Cortex of kidney (tissue), 1 donor: ENCODE measurements around the gene POC5.
"Not testable (repeated sequence)": the region's sequence is repeated elsewhere in the genome, so short reads cannot be mapped to it uniquely, and the experiment has no call there.

Experiments used
- DNase-seq: peaks from one replicate; lab custom pipeline; 2025; lab: John Stamatoyannopoulos, UW

Gene POC5

DNA sequence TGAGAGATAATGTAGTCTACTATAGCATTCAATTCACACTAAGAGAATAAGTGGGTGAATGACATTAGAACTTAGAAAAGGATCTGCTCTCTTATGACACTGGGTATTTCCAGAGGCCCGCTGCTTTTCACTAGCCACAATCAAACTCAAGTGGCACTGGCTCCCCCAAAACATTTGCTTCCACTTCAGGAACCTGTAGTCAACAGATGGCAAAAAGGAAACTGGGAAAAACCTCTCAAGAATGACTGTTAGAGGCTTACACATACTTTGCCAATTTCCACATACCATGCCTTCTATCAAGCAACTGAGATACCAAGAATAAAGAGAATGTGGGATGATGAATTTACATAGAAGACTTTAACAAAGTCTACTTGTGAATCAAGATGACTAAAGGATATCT is 11.2 kb downstream of the POC5 start:
- DNase-seq = no peak

DNA sequence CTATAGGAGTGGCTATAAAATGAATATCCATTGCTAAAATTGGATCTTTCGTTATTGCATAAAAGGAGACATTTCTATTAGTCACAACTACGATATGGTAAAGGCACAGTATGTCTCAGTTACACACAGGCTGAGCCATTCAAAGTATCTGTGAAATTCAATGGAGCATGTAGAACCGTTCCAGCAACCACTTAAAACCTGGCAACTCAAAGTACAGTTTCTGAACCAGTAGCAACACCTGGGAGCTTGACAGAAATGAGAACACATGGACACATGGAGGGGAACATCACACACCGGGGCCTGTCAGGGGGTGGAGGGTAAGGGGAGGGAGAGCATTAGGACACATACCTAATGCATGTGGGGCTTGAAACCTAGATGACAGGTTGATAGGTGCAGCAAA is 15.4 kb downstream of the POC5 start:
- no peak for DNase-seq

DNA sequence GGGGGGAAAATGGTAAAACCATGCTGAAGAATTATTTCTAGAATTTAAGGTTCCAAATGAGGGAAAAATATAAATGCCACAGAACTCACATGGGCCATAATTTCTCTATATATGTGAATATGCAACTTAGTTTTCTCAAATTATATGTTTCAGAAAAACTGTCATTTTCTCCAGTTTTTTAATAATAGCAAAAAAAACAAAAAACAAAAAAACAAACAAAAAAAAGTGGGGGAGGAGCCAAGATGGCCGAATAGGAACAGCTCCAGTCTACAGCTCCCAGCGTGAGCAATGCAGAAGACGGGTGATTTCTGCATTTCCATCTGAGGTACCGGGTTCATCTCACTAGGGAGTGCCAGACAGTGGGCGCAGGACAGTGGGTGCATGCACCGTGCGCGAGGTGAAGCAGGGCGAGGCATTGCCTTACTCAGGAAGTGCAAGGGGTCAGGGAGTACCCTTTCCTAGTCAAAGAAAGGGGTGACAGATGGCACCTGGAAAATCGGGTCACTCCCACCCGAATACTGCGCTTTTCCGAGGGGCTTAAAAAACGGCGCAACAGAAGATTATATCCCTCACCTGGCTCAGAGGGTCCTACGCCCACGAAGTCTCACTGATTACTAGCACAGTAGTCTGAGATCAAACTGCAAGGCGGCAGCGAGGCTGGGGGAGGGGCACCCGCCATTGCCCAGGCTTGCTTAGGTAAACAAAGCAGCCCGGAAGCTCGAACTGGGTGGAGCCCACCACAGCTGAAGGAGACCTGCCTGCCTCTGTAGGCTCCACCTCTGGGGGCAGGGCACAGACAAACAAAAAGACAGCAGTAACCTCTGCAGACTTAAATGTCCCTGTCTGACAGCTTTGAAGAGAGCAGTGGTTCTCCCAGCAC is 21.5 kb downstream of the POC5 start:
- not testable (repeated sequence) for DNase-seq

DNA sequence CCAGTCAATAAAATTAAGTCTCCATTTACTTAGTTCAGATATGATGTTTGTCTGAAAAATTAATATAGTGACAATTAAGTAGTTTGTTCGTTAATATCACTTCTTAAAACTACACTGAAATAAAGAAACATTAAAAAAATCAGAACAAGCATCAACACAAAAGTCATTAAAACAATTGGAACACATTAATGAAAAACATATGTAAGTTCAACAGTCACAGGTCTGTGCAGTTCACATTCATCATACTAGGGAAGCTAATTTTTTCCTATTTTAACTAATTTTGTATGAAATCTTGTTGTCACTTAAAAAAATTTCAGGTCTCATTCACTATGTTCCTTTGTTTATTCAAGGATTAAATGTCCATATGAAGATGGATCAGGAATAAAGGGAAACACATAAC is 22.5 kb downstream of the POC5 start:
- no peak for DNase-seq

DNA sequence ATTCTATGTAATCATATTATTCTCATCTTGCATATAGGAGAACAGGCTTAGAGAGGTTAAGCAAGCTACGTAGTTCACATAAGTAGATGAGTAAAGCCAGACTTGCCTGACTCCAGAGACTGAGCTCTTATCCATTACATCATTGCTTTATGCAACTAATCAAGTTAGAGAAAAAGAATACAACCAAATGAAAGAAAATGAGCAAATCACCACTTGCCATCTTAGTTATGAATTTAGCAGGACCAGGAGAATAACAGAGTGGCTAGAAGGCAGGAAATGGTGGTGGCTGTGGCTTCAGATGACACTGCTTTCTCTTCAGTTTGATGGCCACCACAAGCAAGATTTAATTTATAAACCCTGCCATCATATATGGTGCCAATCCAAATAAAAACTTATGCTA is 26.6 kb downstream of the POC5 start:
- DNase-seq = no peak

DNA sequence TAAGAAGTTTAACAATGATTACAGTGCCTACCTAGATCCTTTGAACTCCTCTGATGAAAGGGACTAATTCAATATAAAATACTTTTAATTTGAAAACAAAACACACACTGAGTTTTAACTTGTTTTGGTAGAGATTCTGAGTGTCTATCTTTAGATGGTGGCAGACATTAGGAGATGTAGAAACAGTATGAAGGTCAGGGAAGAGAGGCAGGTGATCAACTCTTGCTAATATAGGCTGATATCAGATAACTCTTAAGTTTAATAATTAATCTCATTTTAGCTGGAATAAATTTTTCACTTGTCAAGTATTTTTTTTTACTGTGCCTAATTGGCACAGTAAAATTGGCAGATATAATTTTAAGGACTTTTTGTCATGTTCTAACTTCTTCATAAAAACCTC is 30.8 kb downstream of the POC5 start:
- no peak for DNase-seq

DNA sequence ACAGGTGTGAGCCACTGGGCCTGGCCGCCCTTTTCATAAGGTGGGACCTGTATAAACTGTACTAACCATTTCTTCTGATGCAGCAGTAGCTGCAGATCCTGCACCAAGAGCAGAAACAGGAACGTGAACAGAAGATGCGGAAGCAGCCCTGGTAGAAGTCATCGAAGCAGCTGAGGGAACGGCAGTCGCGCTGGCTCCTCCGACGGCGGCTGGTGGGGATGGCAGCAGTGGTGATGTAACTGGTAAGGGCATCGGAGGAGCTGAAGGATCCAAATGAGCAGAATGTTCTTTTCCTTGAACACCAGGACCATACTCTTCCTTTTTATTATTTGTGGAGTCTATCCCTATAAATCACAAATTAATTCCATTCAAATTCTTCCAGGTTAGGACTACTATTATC is 32.1 kb downstream of the POC5 start:
- DNase-seq = no peak

DNA sequence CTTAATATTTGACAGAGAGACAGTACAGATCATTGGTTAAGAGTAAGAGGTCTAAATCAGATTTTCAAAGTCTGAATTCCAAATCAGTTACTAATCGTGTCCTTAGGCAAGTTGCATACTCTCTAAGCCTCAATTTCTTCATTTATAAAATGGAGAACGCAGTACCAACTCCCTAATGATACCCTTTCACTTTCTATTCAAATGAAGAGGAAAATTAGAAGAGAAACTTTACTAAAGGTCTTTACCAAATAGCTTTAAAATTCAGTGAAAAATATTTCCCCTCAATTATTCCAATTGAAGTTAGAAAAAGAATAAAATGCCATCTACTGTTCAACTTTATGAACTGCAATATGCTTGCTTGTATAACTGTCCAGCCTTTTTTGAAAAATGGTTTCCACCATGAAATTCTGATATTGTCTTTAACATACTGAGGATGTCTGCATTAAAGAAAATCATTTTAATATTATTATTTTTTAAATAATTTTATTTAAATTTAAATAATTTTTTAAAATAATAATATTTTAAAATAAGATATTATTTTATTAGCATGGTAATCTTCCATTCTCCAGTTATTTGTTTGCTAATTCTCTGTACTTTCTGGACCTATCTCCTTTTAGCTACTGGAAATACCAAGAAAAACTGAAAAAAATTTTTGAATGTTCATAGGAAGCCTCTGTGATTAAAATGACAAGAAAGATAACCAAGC is 36.0 kb downstream of the POC5 start:
- no peak for DNase-seq

DNA sequence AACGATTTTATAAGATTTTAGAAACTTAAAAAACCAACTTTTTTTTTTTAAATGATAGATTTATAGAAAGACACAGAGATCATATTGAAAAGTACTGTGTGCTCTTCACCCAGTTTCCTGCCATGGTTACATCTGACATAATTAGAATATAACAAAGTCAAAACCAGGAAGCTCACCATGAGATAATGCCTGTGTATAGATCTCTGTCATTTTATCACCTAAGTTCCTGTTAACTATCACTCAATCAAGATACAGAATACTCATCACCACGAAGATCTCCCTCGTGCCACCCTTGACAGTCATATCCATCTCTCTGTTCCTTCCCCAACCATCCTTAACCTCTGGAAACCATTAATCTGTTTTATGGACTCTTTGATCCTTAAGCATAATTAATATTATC is 39.1 kb downstream of the POC5 start:
- no peak for DNase-seq

DNA sequence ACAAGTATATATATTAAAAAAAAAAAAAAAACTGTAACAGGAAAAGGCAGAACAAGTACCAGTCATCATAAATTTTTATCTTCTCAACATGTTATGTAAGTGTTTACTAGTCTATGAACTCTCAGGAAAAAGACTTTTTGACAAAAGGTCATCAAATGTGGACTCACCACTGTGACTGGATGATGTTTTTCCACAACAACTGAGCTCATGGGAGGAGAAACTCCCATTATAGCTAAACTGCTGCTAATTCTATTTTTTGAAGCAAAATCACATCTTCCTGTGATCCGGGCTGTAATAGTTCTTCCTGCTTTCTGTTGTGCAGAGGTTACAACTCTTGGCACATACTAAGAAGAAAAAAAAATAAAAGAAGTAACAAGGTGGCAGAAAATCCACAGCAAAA is 39.6 kb downstream of the POC5 start:
- no peak for DNase-seq

DNA sequence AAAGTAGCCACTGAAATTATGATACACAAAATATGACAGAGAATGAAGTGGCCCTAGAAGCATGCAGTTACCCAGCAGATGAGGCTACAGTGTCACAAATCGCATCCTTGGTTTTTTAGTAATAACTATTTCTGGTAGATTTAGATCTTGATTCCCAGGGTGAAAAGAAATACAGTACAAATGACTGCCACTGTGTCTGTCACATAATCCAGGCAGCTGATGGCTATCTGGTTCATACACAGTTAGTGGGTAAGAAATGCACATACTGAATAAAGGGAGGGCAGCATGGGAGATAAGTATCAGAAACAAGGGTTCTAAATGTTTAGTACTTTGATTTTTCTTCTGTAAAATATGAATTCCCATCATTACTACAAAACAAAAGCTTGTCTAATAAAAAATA is 41.5 kb downstream of the POC5 start:
- DNase-seq = no peak

DNA sequence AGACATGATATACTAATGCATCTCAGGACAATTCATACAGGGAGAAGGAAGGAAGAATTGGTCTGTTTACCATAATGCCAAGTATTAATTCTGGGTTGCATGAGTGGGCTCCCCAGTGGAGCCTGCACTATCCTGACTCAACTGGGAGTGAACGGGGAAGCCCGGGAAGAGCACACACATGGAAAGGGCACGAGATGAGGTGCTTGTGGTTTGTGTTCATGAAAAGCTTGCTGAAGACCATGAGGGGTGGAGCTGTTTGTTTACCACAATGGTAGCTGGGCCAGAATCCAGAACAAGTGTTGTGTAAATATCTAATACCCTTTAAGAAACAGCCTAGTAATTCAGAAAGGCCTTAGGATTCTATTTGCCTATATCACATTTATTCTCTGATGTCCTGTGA is 44.6 kb downstream of the POC5 start:
- no peak for DNase-seq

DNA sequence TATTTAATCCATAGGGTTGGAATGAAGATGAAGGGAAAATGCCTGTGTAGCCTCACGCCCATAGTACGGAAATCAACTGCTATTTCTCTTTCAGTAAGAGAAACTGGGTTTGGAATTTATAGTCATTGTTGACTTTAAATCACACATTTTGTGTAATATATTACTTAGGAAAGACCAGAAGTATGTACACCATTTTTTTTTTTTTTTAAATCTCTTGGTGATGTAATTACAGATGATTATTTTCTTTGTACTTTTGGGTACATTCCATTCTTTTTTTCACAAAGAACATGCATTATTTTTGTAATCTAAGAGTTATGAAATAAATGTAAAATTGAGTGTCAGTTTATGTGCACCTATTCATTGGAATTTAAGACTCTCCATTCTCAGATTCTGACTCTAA is 45.7 kb downstream of the POC5 start:
- no peak for DNase-seq

DNA sequence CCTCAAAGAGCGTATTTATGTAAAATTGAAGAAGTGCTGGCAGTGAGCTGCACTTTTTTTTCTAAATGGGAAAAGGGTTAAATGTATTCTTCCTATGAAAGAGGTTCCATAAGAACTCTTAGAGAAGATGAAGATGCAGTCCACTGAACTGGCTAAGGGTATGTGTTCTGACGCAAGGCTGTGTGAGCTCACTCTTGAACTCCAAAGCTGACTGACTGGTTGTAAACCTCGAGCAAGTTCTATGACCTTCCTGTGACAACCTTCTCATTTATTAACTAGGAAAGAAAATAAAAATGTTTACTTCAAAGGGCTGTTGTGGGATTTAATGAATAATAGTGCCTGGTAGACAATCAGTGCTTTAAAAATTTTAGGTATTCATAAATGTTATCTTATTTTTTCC is 46.7 kb downstream of the POC5 start:
- DNase-seq = no peak

DNA sequence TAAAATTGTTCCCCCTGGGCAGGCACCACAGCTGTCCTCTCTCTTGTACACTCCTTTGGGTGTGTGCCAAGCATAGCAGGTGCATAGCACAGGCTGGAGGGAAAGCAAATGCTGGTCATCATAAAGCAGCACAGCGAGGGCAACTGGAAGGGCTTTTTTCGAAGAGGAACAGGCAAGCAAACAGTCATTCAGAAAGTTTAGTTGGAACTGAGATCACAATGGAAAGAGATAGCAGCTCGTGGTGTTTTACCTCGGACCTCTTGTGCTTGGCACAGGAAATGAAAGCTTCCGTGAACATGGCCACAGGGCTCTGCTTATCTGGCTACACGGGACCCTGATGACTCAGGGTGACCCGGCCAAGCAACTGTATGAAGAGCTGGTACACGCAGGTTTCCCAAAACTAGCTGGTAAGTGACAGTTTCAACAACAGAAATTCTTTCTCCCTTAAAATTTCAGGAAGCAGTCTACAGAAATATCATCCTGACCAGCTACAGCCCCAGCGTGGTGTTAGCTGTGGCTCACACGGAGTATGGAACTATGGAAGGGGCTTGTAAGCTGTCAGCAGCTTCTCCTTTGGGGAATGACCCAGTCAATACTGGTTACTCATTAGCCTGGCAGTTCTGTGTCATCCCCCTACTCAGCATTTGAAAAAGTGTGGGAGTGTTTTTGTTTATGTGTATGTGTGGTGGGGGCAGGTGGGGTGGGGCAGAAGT is 48.1 kb downstream of the POC5 start:
- no peak for DNase-seq

DNA sequence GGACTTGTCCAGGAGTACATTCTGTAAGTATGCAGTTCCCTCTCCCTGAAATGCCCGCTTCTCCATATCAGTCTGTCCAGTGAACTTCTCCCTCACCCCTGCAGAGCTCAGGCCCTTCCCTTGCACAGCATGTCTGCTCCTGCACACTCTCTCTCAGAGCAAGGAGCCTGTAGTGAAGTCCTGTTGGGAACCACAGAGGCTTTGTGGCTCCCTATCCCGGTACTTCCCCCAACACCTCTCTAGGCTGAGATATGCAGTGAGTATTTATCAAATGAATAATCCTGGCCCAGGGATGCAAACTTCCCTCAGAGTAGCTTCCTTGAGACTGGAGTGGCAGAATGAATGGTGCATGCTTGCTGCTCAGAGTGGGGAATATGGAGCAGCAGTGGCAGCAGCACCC is 48.8 kb downstream of the POC5 start:
- DNase-seq = no peak

DNA sequence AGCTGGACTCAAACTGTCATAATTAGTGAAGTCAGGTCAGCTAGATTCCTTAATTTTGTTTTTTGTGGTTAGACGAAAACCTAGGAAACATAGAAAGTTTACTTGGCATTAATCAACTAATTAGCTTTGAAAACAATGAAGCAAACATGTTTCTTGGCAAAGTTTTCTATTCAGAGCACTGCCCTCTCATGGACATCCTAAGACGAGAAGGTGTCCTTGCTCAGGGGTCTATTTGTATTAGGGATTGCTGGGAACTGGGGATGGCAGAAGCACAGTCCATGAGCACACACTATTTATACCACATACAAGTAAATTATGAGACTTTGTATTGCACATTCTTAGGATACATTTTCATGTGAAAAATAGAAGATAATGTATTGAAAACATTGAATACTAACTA is 49.7 kb downstream of the POC5 start:
- no peak for DNase-seq

DNA sequence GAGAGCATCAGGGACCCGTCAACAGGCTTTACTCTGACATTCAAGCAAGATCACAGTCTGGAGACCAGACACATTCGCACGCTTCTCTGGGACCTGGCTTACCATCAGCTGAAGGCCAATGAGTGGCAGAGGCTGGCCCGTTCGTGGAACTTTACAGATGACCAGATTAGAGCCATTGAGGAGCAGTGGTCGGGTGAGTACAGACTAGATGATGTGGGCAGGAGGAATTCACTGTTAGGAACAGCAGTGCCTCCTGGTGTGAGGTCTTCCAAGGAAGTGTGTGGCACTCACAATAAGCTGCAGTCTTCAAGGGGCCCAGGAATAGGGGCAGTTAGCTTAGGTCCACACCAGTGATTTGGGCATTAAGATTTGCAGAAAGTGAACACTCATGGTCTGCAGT is 50.4 kb downstream of the POC5 start:
- DNase-seq = no peak

DNA sequence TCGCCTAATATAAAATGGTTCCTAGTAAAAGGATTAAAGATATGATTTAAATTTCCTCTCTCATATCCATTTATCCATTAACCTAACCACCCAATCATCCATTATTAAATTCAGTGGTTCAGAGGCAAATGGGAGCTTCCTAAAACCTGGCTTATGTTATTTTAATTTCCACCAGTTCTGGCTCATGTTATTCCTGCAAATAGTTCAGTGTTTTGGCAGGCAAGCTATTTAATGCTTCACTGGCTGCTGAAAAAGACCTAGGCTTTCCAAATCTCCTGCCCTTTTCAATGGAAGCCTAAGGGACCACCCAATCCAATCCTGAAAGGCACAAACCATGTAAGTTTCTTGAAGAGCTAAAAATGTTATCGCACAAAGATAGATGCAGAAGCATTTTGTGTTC is 52.3 kb downstream of the POC5 start:
- DNase-seq = no peak

DNA sequence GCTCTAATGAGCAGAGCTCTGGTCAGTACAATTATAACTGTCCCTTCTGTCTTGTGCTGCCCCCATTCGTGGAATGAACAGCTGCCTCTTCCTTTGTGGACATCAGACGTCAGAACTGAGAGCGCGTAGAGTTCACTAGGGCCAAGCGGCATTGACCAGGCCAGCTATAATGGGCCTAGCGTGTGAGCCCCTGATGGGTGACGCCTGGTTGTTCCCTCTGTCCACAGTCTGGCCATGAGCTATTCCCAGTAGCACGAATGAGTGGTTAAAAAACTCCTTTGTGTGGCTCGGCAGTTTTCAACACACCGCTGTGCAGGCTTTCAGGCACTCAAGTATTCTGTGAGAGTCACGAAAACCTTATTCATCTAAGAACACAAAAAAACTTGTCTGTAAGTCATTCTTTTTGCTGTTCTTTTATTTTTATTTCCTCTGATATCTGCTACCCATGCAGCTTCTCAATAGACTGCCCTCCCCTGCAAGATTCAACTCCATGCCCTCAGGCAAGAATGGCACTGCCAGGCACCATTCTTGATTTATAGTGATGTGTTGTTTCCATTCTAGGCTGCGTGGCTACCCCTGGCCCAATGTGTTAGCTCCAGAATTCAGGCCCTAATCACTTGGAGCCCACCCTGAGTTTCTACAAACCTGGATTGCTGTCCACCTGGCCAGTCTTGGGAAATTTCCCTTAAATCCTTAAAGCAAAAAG is 53.5 kb downstream of the POC5 start:
- no peak for DNase-seq

DNA sequence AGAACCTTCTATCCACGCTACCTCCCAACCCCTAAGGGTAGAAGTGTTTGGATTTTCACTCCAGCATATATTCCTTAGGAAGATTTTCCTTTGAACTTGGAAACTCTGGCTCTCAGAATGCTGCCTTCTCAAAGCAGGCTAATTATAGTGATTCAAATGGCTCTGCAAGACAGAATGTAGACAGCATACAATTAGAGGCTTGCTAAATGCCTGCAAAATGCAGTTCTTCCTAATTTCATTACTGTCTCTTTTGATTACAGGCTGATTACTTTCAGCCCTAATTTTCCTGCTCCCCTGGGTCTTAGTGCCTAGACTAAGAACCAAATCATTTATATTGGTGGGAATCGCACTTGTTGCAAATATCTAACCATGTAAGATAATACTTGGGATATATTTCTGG is 55.2 kb downstream of the POC5 start:
- no peak for DNase-seq

DNA sequence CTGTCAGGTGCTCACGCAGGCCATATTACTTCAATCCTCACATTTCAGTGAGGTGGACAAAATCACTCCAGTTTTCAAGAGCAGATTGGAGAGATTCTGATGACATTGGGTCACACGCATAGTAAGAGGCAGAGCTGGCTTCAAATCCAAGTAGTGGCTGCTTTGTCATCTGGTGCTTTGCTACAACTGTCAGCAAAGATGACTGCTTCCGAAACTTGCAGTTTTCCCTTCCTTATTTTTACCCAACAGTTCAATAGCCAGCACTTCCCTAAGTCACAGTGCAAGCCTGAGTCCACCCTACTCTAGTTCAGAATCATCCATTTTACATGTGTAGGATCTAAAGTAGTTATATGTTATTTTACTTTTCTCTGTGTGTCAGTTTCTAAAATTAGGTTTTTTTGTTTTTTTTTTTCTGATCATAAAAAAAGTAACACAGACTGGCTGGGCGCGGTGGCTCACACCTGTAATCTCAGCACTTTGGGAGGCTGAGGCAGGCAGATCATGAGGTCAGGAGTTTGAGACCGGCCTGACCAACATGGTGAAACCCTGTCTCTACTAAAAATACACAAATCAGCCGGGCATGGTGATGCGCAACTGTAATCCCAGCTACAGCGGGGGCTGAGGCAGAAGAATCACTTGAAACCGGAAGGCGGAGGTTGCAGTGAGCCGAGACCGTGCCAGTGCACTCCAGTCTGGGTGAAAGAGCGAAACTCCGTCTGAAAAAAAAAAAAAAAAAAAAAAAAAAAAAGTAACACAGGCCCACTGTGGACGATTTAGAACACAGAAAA is 56.4 kb downstream of the POC5 start:
- no peak for DNase-seq
